DOHH2 (cell line): Measurements from ENCODE around the gene F11R.

Experiments
- EZH2phosphoT487 ChIP-seq: fragments of 200-600 bp; sonication (generic); IDR thresholded peaks from 2 replicates; pipeline ENCODE4 v1.6.1; 2017; ENCODE audit warnings: borderline replicate concordance, mild to moderate bottlenecking, antibody characterized with exemption, low read length, moderate library complexity, mixed read lengths
- TF ChIP-seq, protein P1 (sequence below): fragments of 200-600 bp; sonication (generic); IDR thresholded peaks from one replicate; pipeline ENCODE4 v1.5.1; 2014; ENCODE audit warnings: antibody characterized with exemption, mild to moderate bottlenecking, low read depth, low read length; ENCODE audit not compliant: poor library complexity, severe bottlenecking

DNA sequence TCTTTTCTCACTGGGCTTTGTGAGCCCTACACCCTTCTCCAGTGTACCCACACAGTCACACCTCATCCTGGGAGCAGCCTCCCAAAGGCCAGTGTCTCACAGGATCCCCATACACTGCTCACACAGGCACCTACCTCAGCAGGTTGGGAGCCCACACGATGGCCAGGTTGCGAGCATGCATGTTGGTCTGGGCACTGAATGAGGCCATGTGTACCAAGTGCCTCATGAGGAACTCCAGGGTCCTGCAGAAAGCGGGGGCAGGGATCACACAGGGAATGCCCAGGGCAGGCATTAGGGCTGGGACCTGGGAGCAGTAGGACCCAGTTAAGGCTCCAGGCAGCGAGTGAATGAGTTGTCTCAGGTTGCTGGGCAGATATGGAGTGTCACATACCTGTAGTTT lies 33.3 kb upstream of the F11R start:
- TF ChIP-seq, protein P1, sequence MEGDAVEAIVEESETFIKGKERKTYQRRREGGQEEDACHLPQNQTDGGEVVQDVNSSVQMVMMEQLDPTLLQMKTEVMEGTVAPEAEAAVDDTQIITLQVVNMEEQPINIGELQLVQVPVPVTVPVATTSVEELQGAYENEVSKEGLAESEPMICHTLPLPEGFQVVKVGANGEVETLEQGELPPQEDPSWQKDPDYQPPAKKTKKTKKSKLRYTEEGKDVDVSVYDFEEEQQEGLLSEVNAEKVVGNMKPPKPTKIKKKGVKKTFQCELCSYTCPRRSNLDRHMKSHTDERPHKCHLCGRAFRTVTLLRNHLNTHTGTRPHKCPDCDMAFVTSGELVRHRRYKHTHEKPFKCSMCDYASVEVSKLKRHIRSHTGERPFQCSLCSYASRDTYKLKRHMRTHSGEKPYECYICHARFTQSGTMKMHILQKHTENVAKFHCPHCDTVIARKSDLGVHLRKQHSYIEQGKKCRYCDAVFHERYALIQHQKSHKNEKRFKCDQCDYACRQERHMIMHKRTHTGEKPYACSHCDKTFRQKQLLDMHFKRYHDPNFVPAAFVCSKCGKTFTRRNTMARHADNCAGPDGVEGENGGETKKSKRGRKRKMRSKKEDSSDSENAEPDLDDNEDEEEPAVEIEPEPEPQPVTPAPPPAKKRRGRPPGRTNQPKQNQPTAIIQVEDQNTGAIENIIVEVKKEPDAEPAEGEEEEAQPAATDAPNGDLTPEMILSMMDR, result no peak
- no peak for TF ChIP-seq EZH2phosphoT487
